Endothelial cell (in vitro differentiated cells): ENCODE data around the gene NSDHL. TPM values are rescaled to one million over a fixed set of nuclear protein-coding genes. Genes with fewer than 3 reads are reported as not detected.

Experiments
- DNase-seq: peaks from one replicate; pipeline ENCODE4 v3.0.0; 2021; ENCODE audit warnings: low spot score
- H3K27ac Mint-ChIP-seq: one replicate; pipeline ENCODE4 v1.8.0; 2021; ENCODE audit warnings: mixed read lengths, inconsistent platforms; ENCODE audit not compliant: unreplicated experiment
- H3K27me3 Mint-ChIP-seq: one replicate; pipeline ENCODE4 v1.8.0; 2021; ENCODE audit warnings: mild to moderate bottlenecking, moderate library complexity, mixed read lengths, inconsistent platforms; ENCODE audit not compliant: unreplicated experiment
- H3K36me3 Mint-ChIP-seq: one replicate; pipeline ENCODE4 v1.8.0; 2021; ENCODE audit warnings: mild to moderate bottlenecking, low read depth, mixed read lengths, inconsistent platforms; ENCODE audit not compliant: unreplicated experiment
- H3K4me1 Mint-ChIP-seq: one replicate; pipeline ENCODE4 v1.8.0; 2021; ENCODE audit warnings: mild to moderate bottlenecking, mixed read lengths, inconsistent platforms; ENCODE audit not compliant: unreplicated experiment
- H3K4me3 Mint-ChIP-seq: one replicate; pipeline ENCODE4 v1.8.0; 2021; ENCODE audit warnings: mild to moderate bottlenecking, mixed read lengths, inconsistent platforms; ENCODE audit not compliant: unreplicated experiment
- H3K9me3 Mint-ChIP-seq: one replicate; pipeline ENCODE4 v1.8.0; 2021; ENCODE audit warnings: mixed read lengths, inconsistent platforms; ENCODE audit not compliant: unreplicated experiment
- CTCF ChIP-seq: fragments of 200-600 bp; sonication (generic); IDR thresholded peaks from one replicate; pipeline ENCODE4 v1.5.0; 2021; ENCODE audit warnings: antibody characterized with exemption; ENCODE audit not compliant: unreplicated experiment
- total RNA-seq: library from RNA; stranded (reverse); fragmentation: NEBNext Ultra II Directional; extraction: Animal tissue kit (Norgen Biotek cat#: 25700); gene quantifications from one replicate; pipeline ENCODE4 v1.2.1, GENCODE V29; 2021; ENCODE audit not compliant: unreplicated experiment

The NSDHL gene
- total RNA-seq, 1 donor from 2014 or later: 26.5 TPM

GRCh38 chrX:152878976-152879755 lies 48.3 kb downstream of the NSDHL start:
- H3K9me3 Mint-ChIP-seq: no peaks in the 10 kb centered on the region
- no peak for DNase-seq
- no peak overlapping the region for H3K4me3 Mint-ChIP-seq
- H3K27me3 Mint-ChIP-seq: peaks cover 3% of the 10 kb centered on the region
- H3K4me1 Mint-ChIP-seq: no peaks in the 10 kb centered on the region
- no peak for TF ChIP-seq CTCF
- H3K27ac Mint-ChIP-seq: no peak overlapping the region
- H3K36me3 Mint-ChIP-seq: no peaks in the 10 kb centered on the region

GRCh38 chrX:152881289-152881688 lies 50.4 kb downstream of the NSDHL start:
- no peak overlapping the region for H3K27ac Mint-ChIP-seq
- no peaks in the 10 kb centered on the region for H3K36me3 Mint-ChIP-seq
- TF ChIP-seq CTCF: no peak

GRCh38 chrX:152884171-152884570 lies 53.3 kb downstream of the NSDHL start:
- no peak overlapping the region for H3K27ac Mint-ChIP-seq
- H3K9me3 Mint-ChIP-seq: no peaks in the 10 kb centered on the region
- H3K36me3 Mint-ChIP-seq: no peaks in the 10 kb centered on the region

More at GRCh38 chrX:152881289-152881688, 50.4 kb downstream of the NSDHL start:
- Mint-ChIP-seq H3K4me1 (no peaks in the 10 kb centered on the region), H3K9me3 (no peaks in the 10 kb centered on the region), H3K4me3 (no peak overlapping the region), H3K27me3 (peaks cover 3% of the 10 kb centered on the region)
- DNase-seq: no peak

GRCh38 chrX:152886716-152887115 lies 55.9 kb downstream of the NSDHL start:
- Mint-ChIP-seq H3K27me3 (no peaks in the 10 kb centered on the region), H3K36me3 (peaks cover 5% of the 10 kb centered on the region)

More at GRCh38 chrX:152884171-152884570, 53.3 kb downstream of the NSDHL start:
- Mint-ChIP-seq H3K4me1 (no peaks in the 10 kb centered on the region), H3K27me3 (no peaks in the 10 kb centered on the region), H3K4me3 (no peak overlapping the region)
- no peak for DNase-seq
- TF ChIP-seq CTCF: no peak

More at GRCh38 chrX:152886716-152887115, 55.9 kb downstream of the NSDHL start:
- no peak for TF ChIP-seq CTCF
- Mint-ChIP-seq H3K4me1 (no peaks in the 10 kb centered on the region), H3K27ac (no peak overlapping the region), H3K9me3 (no peaks in the 10 kb centered on the region), H3K4me3 (no peak overlapping the region)
- no peak for DNase-seq
